ENCODE measurements around the gene TXNRD2. TPM values are rescaled to one million over a fixed set of nuclear protein-coding genes. Genes with fewer than 3 reads are reported as not detected.

Gene TXNRD2
- total and polyA plus RNA-seq, 2 donors from 2014 or later = 28.6 to 50.6 TPM

DNA sequence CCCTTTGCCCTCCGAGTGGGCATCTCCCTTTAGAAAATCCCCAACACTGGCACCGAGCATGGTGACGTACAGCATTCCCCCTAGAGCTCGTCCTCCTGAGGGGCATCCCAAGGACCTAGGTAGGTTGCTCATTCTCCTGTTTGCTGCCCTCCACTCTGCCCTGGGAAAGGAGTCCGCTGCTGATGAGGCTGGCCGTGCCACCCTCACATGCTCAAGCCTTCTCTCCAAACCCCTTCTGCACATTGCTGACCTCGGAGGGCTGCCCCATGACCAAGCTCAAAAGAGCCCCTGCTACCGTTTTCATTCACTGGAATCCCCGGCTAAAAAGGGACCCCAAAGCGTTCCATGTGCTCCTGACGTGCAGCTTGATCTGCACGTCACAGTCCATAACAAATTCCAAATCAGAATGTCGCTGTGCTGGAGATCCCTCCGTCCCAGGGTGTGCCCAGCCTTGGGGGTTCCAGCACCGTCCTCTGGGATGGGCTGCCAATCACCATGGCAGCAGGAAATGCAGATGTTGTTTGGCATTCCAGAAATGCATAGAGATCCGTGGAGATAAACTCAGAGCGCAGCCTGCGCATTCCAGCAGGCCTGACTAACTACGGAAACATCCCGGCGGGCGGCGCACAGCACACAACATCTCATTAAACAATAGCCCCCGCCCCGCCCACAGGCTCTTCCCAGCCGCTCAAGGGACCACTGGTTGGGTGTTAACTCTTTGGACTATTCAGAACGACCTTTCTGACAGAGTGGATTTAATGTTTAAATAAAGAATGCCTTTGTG is 60.6 kb downstream of the TXNRD2 start:
- peak; percentile 84 to 93 (median 90) for DNase-seq
- FAIRE-seq = no peak
- no peak overlapping the region for H3K9ac ChIP-seq (ENCODE audit: low read length in 3 of 3)
- no peaks in the 10 kb centered on the region for H3K36me3 ChIP-seq (ENCODE audit: control insufficient read depth in 2 of 3, insufficient read depth in 3 of 3, low read length in 3 of 3)
- TF ChIP-seq, protein P1, sequence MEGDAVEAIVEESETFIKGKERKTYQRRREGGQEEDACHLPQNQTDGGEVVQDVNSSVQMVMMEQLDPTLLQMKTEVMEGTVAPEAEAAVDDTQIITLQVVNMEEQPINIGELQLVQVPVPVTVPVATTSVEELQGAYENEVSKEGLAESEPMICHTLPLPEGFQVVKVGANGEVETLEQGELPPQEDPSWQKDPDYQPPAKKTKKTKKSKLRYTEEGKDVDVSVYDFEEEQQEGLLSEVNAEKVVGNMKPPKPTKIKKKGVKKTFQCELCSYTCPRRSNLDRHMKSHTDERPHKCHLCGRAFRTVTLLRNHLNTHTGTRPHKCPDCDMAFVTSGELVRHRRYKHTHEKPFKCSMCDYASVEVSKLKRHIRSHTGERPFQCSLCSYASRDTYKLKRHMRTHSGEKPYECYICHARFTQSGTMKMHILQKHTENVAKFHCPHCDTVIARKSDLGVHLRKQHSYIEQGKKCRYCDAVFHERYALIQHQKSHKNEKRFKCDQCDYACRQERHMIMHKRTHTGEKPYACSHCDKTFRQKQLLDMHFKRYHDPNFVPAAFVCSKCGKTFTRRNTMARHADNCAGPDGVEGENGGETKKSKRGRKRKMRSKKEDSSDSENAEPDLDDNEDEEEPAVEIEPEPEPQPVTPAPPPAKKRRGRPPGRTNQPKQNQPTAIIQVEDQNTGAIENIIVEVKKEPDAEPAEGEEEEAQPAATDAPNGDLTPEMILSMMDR (IDR thresholded peaks at IDR 0.05; ENCODE audit: borderline replicate concordance, extremely low read depth, insufficient read depth) = no peak
- no peaks in the 10 kb centered on the region for H3K9me3 ChIP-seq (ENCODE audit: control insufficient read depth in 2 of 3, insufficient read depth in 1 of 3, low read length in 3 of 3)
- no peaks in the 10 kb centered on the region for H3K27me3 ChIP-seq (ENCODE audit: control insufficient read depth, insufficient read depth, low read length)
- intact Hi-C loops (cut with DNase I) = no loop called here
- H3K27ac ChIP-seq (ENCODE audit: low read depth in 2 of 2, low read length in 2 of 2) = no peak overlapping the region
- no peak overlapping the region for H3K4me3 ChIP-seq (ENCODE audit: low read length in 3 of 3)
- peaks cover 0 to 8% (median 4%) of the 10 kb centered on the region in 3 donors for H3K4me1 ChIP-seq (ENCODE audit: control insufficient read depth in 2 of 3, insufficient read depth in 2 of 3, low read depth in 1 of 3, low read length in 3 of 3)

DNA sequence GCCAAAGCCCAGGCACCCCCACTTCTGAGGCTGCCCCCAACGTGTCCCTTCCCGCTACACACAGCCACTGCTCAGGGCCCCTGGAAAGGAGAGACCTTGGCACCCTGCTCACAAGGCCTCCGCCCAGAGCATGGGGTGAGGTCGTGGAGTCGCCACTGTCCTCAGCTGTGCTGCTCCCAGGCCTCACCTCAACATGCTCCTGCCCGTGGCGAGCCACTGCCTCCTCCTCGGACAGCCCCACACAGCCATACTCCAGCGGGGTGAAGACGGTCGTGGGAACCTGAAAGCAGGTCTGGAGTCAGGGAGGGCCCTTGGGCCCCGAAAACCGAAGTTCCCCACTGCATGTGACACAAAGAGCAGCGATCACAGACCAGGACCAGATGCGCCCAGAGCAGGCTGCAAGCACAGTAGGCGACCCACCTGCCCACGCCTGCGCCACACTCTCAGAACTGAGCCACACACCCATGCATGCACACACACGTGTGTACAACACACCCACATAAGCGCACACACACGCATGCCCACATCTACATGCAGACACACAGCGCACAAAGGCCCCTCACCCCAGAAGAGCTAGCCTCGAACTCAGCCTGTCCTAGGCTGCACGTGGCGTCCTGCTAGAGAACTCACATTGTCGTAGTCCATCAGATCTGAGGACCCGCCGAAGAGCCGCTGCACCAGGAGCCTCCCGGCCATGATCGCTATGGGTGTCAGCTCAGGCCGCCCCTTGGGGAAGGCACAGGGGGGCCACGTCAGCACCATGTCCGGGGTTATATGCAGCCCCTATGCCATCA is 61.4 kb downstream of the TXNRD2 start:
- no peak overlapping the region for H3K27ac ChIP-seq (ENCODE audit: low read depth in 2 of 2, low read length in 2 of 2)
- no peak overlapping the region for H3K9ac ChIP-seq (ENCODE audit: low read length in 3 of 3)
- H3K36me3 ChIP-seq (ENCODE audit: control insufficient read depth in 2 of 3, insufficient read depth in 3 of 3, low read length in 3 of 3) = no peaks in the 10 kb centered on the region
- FAIRE-seq = no peak
- no peaks in the 10 kb centered on the region for H3K27me3 ChIP-seq (ENCODE audit: control insufficient read depth, insufficient read depth, low read length)
- peak in 2 of 5 donors; percentile 51 to 67 for DNase-seq
- H3K9me3 ChIP-seq (ENCODE audit: control insufficient read depth in 2 of 3, insufficient read depth in 1 of 3, low read length in 3 of 3) = no peaks in the 10 kb centered on the region
- peaks cover 0 to 8% (median 4%) of the 10 kb centered on the region in 3 donors for H3K4me1 ChIP-seq (ENCODE audit: control insufficient read depth in 2 of 3, insufficient read depth in 2 of 3, low read depth in 1 of 3, low read length in 3 of 3)
- intact Hi-C loops (cut with DNase I) = no loop called here
- no peak overlapping the region for H3K4me3 ChIP-seq (ENCODE audit: low read length in 3 of 3)
- TF ChIP-seq, protein P1 (IDR thresholded peaks at IDR 0.05; ENCODE audit: borderline replicate concordance, extremely low read depth, insufficient read depth) = no peak

DNA sequence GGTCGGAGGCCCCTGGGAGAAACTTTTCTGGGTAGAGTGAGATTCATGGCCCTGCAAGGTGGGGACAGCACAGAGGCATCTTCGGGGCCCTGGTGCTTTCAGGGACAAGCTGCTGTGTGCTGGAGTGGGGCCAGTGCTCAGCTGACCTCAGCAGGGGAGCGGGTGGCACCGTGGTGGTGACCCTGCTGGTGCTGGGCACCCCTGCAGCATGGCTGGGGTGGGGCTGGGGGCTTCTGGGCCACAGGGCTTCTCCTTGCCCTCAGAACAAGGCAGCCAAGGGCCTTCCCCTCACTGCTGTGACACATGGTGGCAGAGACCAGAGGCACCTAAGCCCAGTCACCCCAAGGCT is 62.0 kb downstream of the TXNRD2 start:
- intact Hi-C loops (cut with DNase I) = no loop called here
- no peak overlapping the region for H3K9ac ChIP-seq (ENCODE audit: low read length in 3 of 3)
- peaks cover 0 to 8% (median 4%) of the 10 kb centered on the region in 3 donors for H3K4me1 ChIP-seq (ENCODE audit: control insufficient read depth in 2 of 3, insufficient read depth in 2 of 3, low read depth in 1 of 3, low read length in 3 of 3)
- H3K9me3 ChIP-seq (ENCODE audit: control insufficient read depth in 2 of 3, insufficient read depth in 1 of 3, low read length in 3 of 3) = no peaks in the 10 kb centered on the region
- H3K36me3 ChIP-seq (ENCODE audit: control insufficient read depth in 2 of 3, insufficient read depth in 3 of 3, low read length in 3 of 3) = no peaks in the 10 kb centered on the region
- TF ChIP-seq, protein P1 (IDR thresholded peaks at IDR 0.05; ENCODE audit: borderline replicate concordance, extremely low read depth, insufficient read depth) = no peak
- H3K27ac ChIP-seq (ENCODE audit: low read depth in 2 of 2, low read length in 2 of 2) = no peak overlapping the region
- DNase-seq = peak in 2 of 5 donors; percentile 47 to 53
- no peak for FAIRE-seq
- H3K27me3 ChIP-seq (ENCODE audit: control insufficient read depth, insufficient read depth, low read length) = no peaks in the 10 kb centered on the region
- H3K4me3 ChIP-seq (ENCODE audit: low read length in 3 of 3) = no peak overlapping the region
